Left renal pelvis (tissue), 4 donors: Measurements from ENCODE around the gene PPP1R26. TPM values are rescaled to one million over a fixed set of nuclear protein-coding genes. Genes with fewer than 3 reads are reported as not detected.
"Not testable (repeated sequence)": the region's sequence is repeated elsewhere in the genome, so short reads cannot be mapped to it uniquely, and the experiment has no call there.

ENCODE experiments used
- DNase-seq, 4 donors: peaks; one replicate each; pipeline ENCODE4 v3.0.0-alpha.2; 2013; ENCODE audit warnings: low read depth in 4 of 4, low spot score in 3 of 4
- polyA plus RNA-seq, 4 donors: library from polyadenylated mRNA; unstranded; fragments of 120-200 nt; gene quantifications; one replicate each; pipeline ENCODE4 v1.2.1, GENCODE V29; 2013; ENCODE audit not compliant: insufficient read length in 4 of 4

PPP1R26 gene
- 10 to 100 TPM; 12.5 to 38.5 (median 29.9) TPM for polyA plus RNA-seq

- DNase-seq: no peak
Observed at GRCh38 chr9:135479469-135480052, at the start of gene PPP1R26. Gene PPP1R26, plus strand, starts transcription at chr9:135479782. Its CDS starts 4,729 bp downstream, at chr9:135484511.

- no peak for DNase-seq
Observed at GRCh38 chr9:135437259-135437658, 42.3 kb upstream of the PPP1R26 start.

- DNase-seq: not testable (repeated sequence)
Observed at GRCh38 chr9:135437696-135438095, 41.9 kb upstream of the PPP1R26 start.

- DNase-seq: peak in 1 of 4 donors; percentile 4
Observed at GRCh38 chr9:135438581-135439232, 40.9 kb upstream of the PPP1R26 start.

- not testable (repeated sequence) for DNase-seq
Observed at GRCh38 chr9:135439514-135439913, 40.1 kb upstream of the PPP1R26 start.

GRCh38 chr9:135439916-135440315, 39.7 kb upstream of the PPP1R26 start:
- no peak for DNase-seq

- peak in 1 of 4 donors; percentile 24 for DNase-seq
Observed at GRCh38 chr9:135440620-135441019, 39.0 kb upstream of the PPP1R26 start.

GRCh38 chr9:135441105-135442071, 38.2 kb upstream of the PPP1R26 start:
- DNase-seq: not testable (repeated sequence)

GRCh38 chr9:135442075-135442474, 37.5 kb upstream of the PPP1R26 start:
- no peak for DNase-seq

GRCh38 chr9:135443797-135444425, 35.7 kb upstream of the PPP1R26 start:
- DNase-seq: no peak

- DNase-seq: no peak
Observed at GRCh38 chr9:135447126-135447525, 32.5 kb upstream of the PPP1R26 start.

GRCh38 chr9:135448663-135449100, 30.9 kb upstream of the PPP1R26 start:
- DNase-seq: no peak

GRCh38 chr9:135449532-135449931, 30.1 kb upstream of the PPP1R26 start:
- DNase-seq: not testable (repeated sequence)

- DNase-seq: no peak
Observed at GRCh38 chr9:135450956-135451355, 28.6 kb upstream of the PPP1R26 start.

GRCh38 chr9:135451909-135452308, 27.7 kb upstream of the PPP1R26 start:
- DNase-seq: not testable (repeated sequence)

GRCh38 chr9:135454737-135455136, 24.8 kb upstream of the PPP1R26 start:
- DNase-seq: no peak

GRCh38 chr9:135455401-135456030, 24.1 kb upstream of the PPP1R26 start:
- no peak for DNase-seq

- DNase-seq: no peak
Observed at GRCh38 chr9:135456436-135457104, 23.0 kb upstream of the PPP1R26 start.

GRCh38 chr9:135458478-135458877, 21.1 kb upstream of the PPP1R26 start:
- not testable (repeated sequence) for DNase-seq

GRCh38 chr9:135461936-135462335, 17.6 kb upstream of the PPP1R26 start:
- no peak for DNase-seq
